ACC112 (cell line): Measurements from ENCODE around the gene CDH23.

Experiments used
- H2AFZ ChIP-seq: fragments of 200-600 bp; sonication (generic); one replicate; pipeline ENCODE4 v1.6.0; 2017; ENCODE audit warnings: antibody characterized with exemption, low read length; ENCODE audit not compliant: unreplicated experiment
- H3K27ac ChIP-seq: fragments of 200-600 bp; sonication (generic); 2 replicates; pipeline ENCODE4 v1.5.1; 2014; ENCODE audit warnings: low read depth, mild to moderate bottlenecking, antibody characterized with exemption, low read length, moderate library complexity
- H3K27me3 ChIP-seq: fragments of 200-600 bp; sonication (generic); 2 replicates; pipeline ENCODE4 v1.6.1; 2014; ENCODE audit warnings: mild to moderate bottlenecking, antibody characterized with exemption, low read length, moderate library complexity, mixed read lengths; ENCODE audit not compliant: insufficient read depth
- H3K36me3 ChIP-seq: fragments of 200-600 bp; sonication (generic); 2 replicates; pipeline ENCODE4 v1.6.1; 2016; ENCODE audit warnings: mild to moderate bottlenecking, antibody characterized with exemption, low read length, moderate library complexity, mixed read lengths; ENCODE audit not compliant: insufficient read depth
- H3K4me1 ChIP-seq: fragments of 200-600 bp; sonication (generic); one replicate; pipeline ENCODE4 v1.6.1; 2016; ENCODE audit warnings: low read length, mixed read lengths; ENCODE audit not compliant: insufficient read depth, unreplicated experiment, control insufficient read depth
- H3K4me3 ChIP-seq: fragments of 200-600 bp; sonication (generic); 2 replicates; pipeline ENCODE4 v1.5.1; 2014; ENCODE audit warnings: mild to moderate bottlenecking, low read depth, low read length
- H3K79me2 ChIP-seq: fragments of 200-600 bp; sonication (generic); one replicate; pipeline ENCODE4 v1.6.0; 2016; ENCODE audit warnings: low read length; ENCODE audit not compliant: control insufficient read depth, unreplicated experiment, insufficient read depth

CDH23 gene

DNA sequence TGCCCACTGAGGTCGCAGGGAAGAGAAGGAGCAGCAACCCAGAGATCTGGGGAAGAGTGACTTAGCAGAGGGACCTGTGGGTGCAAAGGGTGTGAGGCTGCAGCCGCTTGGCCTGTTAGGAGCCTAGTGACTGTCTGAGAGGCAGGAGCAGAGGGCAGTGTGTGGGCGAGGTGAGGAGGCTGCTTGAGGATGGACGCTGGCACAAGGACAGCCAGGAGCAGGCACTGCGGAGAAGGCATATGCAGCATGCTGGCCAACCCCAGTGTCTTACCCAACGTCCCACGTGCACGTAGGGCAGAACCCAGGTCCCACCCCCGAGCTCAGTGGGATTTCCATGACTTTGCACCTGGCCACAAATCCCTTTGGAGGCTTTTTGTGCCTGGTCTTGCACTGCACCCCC is 268.7 kb downstream of the CDH23 start:
- peaks cover 5% of the 10 kb centered on the region for H3K27me3 ChIP-seq
- H3K36me3 ChIP-seq: no peaks in the 10 kb centered on the region
- H3K4me1 ChIP-seq: no peaks in the 10 kb centered on the region
- H3K4me3 ChIP-seq: no peak overlapping the region
- no peaks in the 10 kb centered on the region for H3K79me2 ChIP-seq
- H2AFZ ChIP-seq: no peak overlapping the region
- no peak overlapping the region for H3K27ac ChIP-seq

DNA sequence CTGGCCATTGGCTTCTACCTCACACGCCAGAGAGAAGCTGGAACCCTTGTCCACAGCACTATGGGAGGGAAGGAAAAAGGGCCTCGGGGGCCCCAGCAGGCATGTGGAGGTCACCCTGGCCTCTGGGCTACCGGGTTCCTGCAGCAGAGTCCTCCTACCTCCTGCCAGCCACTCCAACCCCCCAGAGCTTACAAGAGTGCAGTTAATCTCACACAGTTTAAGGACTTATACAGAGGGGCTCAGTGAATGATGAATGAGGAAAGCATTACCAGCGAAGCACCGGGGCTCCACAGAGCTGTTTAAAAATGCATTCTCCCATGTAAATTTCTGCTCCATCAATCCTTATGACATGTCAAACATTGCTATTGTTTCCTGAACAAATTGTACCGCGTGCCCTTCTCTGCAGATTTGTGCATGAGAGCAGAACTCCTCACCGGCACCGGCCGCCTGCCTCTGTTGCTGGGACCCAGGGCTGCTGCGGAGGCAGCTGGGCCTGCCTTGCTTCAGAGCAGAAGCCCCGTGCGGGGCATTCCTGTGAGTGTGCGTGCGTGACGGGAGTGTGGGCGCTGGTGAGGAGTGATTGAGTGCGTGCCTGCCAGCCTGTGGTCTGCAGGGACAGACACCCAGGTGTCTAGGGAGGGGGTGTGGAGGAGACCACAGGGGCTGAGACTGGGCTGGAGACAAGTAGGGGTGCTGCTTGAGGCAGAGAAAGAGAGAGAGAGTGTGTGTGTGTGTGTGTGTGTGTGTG is 270.1 kb downstream of the CDH23 start:
- no peak overlapping the region for H2AFZ ChIP-seq
- H3K4me3 ChIP-seq: no peak overlapping the region

DNA sequence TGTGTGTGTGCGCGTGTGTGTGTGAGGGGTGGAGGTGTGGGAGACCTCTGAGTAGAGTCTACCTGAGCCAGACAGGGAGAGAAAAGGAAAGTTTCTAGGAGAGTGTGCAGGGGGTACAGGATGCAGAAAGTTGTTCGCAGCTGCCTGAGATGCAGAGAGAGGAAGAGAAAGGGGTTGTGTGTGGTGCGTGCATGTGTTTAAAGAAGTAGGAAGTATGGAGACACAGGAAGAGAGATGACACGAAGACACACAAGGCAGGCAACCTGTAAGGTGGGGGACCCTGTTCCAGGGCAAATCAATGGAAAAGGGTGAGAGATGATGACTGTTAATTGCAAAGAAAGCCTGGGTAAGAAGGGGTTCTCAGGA is 270.6 kb downstream of the CDH23 start:
- H2AFZ ChIP-seq: no peak overlapping the region
- H3K4me1 ChIP-seq: no peaks in the 10 kb centered on the region
- no peak overlapping the region for H3K27ac ChIP-seq
- no peaks in the 10 kb centered on the region for H3K36me3 ChIP-seq
- H3K79me2 ChIP-seq: no peaks in the 10 kb centered on the region
- no peak overlapping the region for H3K4me3 ChIP-seq
- H3K27me3 ChIP-seq: peaks cover 5% of the 10 kb centered on the region

More for the DNA sequence above, 270.1 kb downstream of the CDH23 start:
- H3K36me3 ChIP-seq: no peaks in the 10 kb centered on the region
- H3K79me2 ChIP-seq: no peaks in the 10 kb centered on the region
- no peak overlapping the region for H3K27ac ChIP-seq
- no peaks in the 10 kb centered on the region for H3K4me1 ChIP-seq
- H3K27me3 ChIP-seq: peaks cover 5% of the 10 kb centered on the region

DNA sequence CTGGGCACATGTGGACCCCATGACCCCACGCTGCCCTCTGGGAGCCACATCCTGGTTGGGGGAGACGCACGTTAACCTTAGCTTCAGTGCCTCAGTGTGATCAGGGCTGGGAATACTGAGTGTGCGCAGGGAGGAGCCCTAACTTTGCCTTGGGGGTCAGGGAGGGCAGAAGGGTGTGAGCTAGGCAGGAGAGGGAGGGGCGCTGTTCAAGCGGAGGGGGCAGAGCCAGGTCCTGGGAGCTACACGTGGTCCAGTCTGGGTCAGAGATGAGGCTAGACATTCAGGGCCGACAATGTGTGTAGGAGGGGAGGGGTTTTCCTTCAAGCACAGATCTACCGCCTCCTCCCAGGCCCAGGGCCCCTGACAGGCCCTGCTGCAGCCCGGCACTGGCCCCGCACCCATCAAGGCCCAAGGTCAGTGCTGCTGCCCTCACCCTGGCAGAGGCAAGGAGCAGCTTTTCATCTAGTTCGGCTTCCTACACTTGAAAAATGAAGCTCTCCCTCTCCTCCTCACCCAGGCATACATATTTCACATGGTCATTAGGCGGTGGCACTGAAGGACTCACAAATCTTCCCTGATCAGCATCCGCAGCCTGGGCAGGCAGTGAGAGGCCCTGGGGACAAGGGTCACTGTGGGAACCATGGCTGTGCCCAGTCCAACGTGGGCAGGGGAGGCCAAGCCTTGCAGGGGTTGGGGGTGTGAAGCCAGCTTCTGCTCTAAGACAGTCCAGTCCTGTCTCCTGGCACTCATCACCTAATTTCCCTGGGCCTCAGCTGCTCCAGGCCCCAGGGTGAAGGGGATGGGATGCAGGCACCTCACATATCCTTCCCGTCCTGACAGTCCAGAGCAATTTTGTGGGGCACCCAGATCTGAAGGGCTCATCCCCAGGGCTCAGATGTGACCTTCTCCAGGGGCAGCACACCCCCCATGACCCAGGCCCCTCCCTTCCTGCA is 275.6 kb downstream of the CDH23 start:
- 0 out of 2 replicates have a peak, but pooled peaks cover 7% of the 10 kb centered on the region for H3K27me3 ChIP-seq
- H3K27ac ChIP-seq: no peak overlapping the region
- H3K4me3 ChIP-seq: no peak overlapping the region
- no peaks in the 10 kb centered on the region for H3K4me1 ChIP-seq
- no peak overlapping the region for H2AFZ ChIP-seq
- H3K79me2 ChIP-seq: no peaks in the 10 kb centered on the region
- no peaks in the 10 kb centered on the region for H3K36me3 ChIP-seq

DNA sequence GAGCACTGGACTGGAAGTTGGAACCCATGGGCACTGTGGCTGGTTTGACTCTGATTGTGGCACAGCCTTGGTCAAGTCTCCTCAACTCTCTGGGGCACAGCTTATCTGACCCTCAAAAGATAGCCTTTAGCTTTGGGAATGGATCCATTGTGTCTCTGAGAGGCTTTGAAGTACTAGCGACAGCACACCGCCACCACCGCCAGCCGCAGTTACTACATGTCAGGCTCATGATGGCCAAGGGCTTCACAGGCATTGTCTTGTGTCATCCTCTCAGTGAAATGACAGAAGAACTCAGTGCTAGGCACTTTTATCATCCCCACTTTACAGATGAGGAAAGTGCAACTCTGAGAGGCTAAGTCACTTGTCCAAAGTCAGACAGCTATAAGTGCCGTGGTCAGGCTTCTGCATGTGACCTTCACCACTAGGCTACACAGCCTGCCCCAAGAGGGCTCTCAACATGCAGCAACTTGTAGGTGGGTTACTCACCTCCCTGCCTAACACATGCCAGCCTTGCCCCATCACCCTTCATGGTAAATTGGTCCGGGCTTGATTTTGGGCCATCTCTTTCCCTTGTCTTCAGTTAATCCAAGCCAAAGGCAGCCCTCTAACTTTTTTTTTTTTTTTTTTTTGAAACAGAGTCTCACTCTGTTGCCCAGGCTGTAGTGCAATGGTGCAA is 278.7 kb downstream of the CDH23 start:
- no peaks in the 10 kb centered on the region for H3K36me3 ChIP-seq
- H3K4me3 ChIP-seq: no peak overlapping the region
- H3K79me2 ChIP-seq: no peaks in the 10 kb centered on the region
- no peak overlapping the region for H2AFZ ChIP-seq
- no peak overlapping the region for H3K27ac ChIP-seq
- H3K27me3 ChIP-seq: peaks cover 20% of the 10 kb centered on the region
- H3K4me1 ChIP-seq: no peaks in the 10 kb centered on the region

DNA sequence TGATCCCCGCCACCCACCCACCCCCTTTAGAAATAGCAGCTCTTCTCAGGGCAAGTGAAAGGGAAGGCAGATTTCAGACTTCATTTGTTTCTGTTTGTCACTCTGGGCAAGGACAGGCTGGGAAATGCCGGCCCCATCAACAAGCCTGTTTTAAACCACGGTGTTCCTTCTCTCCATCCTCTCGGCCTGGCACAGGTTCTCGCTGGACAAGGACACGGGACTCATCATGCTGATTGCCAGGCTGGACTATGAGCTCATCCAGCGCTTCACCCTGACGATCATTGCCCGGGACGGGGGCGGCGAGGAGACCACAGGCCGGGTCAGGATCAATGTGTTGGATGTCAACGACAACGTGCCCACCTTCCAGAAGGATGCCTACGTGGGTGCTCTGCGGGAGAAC is 280.5 kb downstream of the CDH23 start:
- Histone ChIP-seq H3K4me3 (no peak overlapping the region), H3K79me2 (no peaks in the 10 kb centered on the region), H3K27ac (no peak overlapping the region), H3K4me1 (no peaks in the 10 kb centered on the region), H3K36me3 (no peaks in the 10 kb centered on the region), H2AFZ (no peak overlapping the region), H3K27me3 (peaks cover 25% of the 10 kb centered on the region)

DNA sequence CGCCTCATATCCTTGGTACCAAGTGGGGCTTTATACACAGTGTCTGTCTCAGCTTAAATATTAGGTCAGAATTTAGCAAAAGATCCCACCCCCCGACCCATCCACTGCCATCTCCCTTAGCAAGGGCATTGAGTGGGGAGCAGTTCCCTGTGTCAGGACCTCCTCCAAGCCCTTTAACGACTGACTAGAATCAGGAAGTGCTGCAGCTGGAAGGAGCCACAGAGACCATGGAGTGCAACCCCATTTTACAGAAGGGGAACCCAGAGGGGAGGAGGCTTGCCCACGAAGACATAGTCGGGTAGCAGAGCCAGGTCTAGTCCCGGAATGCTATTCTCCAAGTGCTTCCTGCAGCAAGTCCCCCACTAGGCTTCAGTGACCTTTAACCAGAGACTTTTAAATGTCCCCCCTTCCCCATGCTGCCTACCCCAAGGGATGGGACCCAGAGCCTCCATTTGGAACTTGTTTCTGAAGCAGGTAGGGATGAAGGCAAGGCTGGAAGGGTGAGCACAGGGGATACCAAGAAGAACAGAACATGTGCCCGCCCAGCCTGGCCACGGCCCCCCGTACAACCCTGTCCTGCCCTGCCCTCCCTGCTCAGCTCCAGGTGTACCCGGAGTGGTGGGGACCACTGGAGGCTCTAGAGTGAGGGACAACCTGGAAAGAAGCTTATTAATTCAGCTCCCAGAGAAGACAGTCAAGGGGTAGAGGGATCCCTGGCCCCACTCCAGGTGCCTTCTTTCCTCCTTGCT is 281.5 kb downstream of the CDH23 start:
- Histone ChIP-seq H3K36me3 (no peaks in the 10 kb centered on the region), H3K27me3 (peaks cover 25% of the 10 kb centered on the region), H3K27ac (no peak overlapping the region), H3K4me1 (no peaks in the 10 kb centered on the region), H3K79me2 (no peaks in the 10 kb centered on the region), H3K4me3 (no peak overlapping the region), H2AFZ (no peak overlapping the region)

DNA sequence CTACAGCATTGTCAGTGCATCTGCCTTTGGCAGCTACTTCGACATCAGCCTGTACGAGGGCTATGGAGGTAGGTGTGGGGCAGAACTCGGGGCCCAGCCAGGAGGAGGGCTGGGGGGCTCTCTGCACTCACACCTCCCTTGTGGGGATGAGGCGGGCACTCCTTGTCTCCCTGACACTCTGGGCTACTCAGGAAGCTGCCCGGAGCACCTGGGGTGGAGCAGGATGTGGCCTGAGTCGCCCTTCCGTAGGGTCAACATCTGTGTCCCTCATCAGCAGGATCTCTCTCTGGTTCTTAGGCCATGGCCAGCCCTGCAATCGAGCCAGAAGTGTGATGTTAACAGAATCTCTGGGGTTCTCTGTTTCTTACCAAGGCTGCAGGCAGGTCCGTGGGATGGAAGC is 282.7 kb downstream of the CDH23 start:
- Histone ChIP-seq H2AFZ (no peak overlapping the region), H3K79me2 (no peaks in the 10 kb centered on the region), H3K4me3 (no peak overlapping the region), H3K27ac (no peak overlapping the region), H3K36me3 (no peaks in the 10 kb centered on the region), H3K4me1 (no peaks in the 10 kb centered on the region), H3K27me3 (peaks cover 19% of the 10 kb centered on the region)

DNA sequence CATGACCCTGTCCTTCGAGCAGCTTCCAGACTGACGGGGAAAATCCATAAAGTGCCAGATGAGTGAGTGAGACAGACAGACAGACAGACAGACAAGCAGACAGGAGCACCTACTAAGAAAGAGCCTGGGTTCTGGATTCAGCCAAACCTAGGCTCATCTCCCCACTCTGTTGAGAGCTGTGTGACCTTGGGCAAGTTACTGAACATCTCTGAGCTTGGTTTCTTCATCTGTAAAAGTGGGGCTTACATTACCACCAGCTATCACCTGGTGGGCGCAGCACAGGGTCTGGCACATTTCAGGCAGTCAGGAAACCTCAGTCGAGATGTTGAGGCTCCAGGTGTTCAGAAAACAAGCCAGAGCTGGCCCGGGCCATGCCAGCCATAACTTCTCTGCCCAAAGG is 285.3 kb downstream of the CDH23 start:
- Histone ChIP-seq H3K27me3 (peaks cover 19% of the 10 kb centered on the region), H3K27ac (no peak overlapping the region), H3K36me3 (no peaks in the 10 kb centered on the region), H3K4me1 (no peaks in the 10 kb centered on the region), H3K79me2 (no peaks in the 10 kb centered on the region), H2AFZ (no peak overlapping the region), H3K4me3 (no peak overlapping the region)

DNA sequence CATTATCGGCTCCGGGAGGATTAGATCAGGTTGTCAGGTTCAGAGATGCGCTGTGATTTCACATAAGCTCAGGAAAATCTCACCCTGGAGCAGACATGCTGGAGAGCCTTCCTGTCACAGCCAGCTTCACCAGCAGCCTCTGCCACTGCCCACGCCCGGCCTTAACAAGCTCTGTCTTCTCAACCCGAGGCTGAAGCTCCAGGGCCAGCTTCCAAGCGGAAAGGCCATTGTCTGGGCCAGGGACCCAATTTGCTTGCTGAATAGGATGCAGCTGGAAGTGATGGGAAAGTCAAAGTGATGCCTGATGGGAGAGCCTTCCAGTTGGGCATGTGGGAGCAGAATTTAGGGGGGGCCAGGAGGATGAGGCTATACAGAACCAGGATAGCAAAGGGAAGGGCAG is 286.6 kb downstream of the CDH23 start:
- no peaks in the 10 kb centered on the region for H3K79me2 ChIP-seq
- no peaks in the 10 kb centered on the region for H3K4me1 ChIP-seq
- no peak overlapping the region for H3K4me3 ChIP-seq
- peaks cover 10% of the 10 kb centered on the region for H3K27me3 ChIP-seq
- no peak overlapping the region for H3K27ac ChIP-seq
- H3K36me3 ChIP-seq: no peaks in the 10 kb centered on the region
- H2AFZ ChIP-seq: no peak overlapping the region
